SW 1271 (cell line): ENCODE results near the gene EPN2.
"Not testable (repeated sequence)": the region's sequence is repeated elsewhere in the genome, so short reads cannot be mapped to it uniquely, and the experiment has no call there.

ENCODE experiments used
- DNase-seq, 2 experiments: peaks; one replicate each; lab custom pipeline; 2025; lab: John Stamatoyannopoulos, UW

The EPN2 gene

GRCh38 chr17:19237139-19237388 lies at the start of gene EPN2:
Gene EPN2 (plus strand): TSS chr17:19237366. CDS start chr17:19283120, 45,754 bp downstream.
- DNase-seq = not testable (repeated sequence)

- DNase-seq = not testable (repeated sequence)
These were observed 49.0 kb upstream of the EPN2 start for GRCh38 chr17:19187883-19188869.

- not testable (repeated sequence) for DNase-seq
These were observed 48.1 kb upstream of the EPN2 start for GRCh38 chr17:19188870-19189708.

- not testable (repeated sequence) for DNase-seq
These were observed 47.3 kb upstream of the EPN2 start for GRCh38 chr17:19189781-19190405.

- not testable (repeated sequence) for DNase-seq
These were observed 40.6 kb upstream of the EPN2 start for GRCh38 chr17:19196382-19197204.

GRCh38 chr17:19202448-19202847 lies 34.7 kb upstream of the EPN2 start:
- not testable (repeated sequence) for DNase-seq

GRCh38 chr17:19203429-19203828 lies 33.7 kb upstream of the EPN2 start:
- DNase-seq = not testable (repeated sequence)

GRCh38 chr17:19215074-19215860 lies 21.9 kb upstream of the EPN2 start:
- DNase-seq = not testable (repeated sequence)

GRCh38 chr17:19216148-19216926 lies 20.8 kb upstream of the EPN2 start:
- not testable (repeated sequence) for DNase-seq

- DNase-seq = not testable (repeated sequence)
These were observed 18.3 kb upstream of the EPN2 start for GRCh38 chr17:19218914-19219313.

- not testable (repeated sequence) for DNase-seq
These were observed 17.8 kb upstream of the EPN2 start for GRCh38 chr17:19219384-19219783.

- not testable (repeated sequence) for DNase-seq
These were observed 17.0 kb upstream of the EPN2 start for GRCh38 chr17:19220195-19220594.

GRCh38 chr17:19226610-19227588 lies 10.3 kb upstream of the EPN2 start:
- DNase-seq = not testable (repeated sequence)

- DNase-seq = not testable (repeated sequence)
These were observed 2.5 kb upstream of the EPN2 start for GRCh38 chr17:19234676-19235075.

GRCh38 chr17:19236351-19237138 lies 621 bp upstream of the EPN2 start:
- DNase-seq = not testable (repeated sequence)

GRCh38 chr17:19237389-19238166 lies 412 bp downstream of the EPN2 start:
- DNase-seq = peak in 1 of 2 experiments; percentile 42

GRCh38 chr17:19238167-19238505 lies 970 bp downstream of the EPN2 start:
- no peak for DNase-seq
